ENCODE measurements around the gene ZKSCAN2. TPM values are rescaled to one million over a fixed set of nuclear protein-coding genes. Genes with fewer than 3 reads are reported as not detected.

The ZKSCAN2 gene
- total RNA-seq (2022; extraction: Qiagen RNA extraction; ENCODE audit: low read depth): 1.6 to 2.5 TPM (median 2.3 TPM) in 5 replicates

GRCh38 chr16:25257470-25257955 is at the start of gene ZKSCAN2:
Gene ZKSCAN2, minus strand, starts transcription at chr16:25257845. Its CDS starts 718 bp downstream, at chr16:25257127.

Other genes starting within 250 kb of the ZKSCAN2 start
- 55.9 to 70.0 TPM (median 63.0 TPM) in 5 replicates for gene ARHGAP17, start 242.5 kb downstream of the ZKSCAN2 start, total RNA-seq (2022; extraction: Qiagen RNA extraction; ENCODE audit: low read depth)
- 36.8 to 40.3 TPM (median 37.0 TPM) in 5 replicates for gene LCMT1, start 146.1 kb downstream of the ZKSCAN2 start, total RNA-seq (2022; extraction: Qiagen RNA extraction; ENCODE audit: low read depth)
- not detected in 5 replicates for gene AQP8, start 40.9 kb downstream of the ZKSCAN2 start, total RNA-seq (2022; extraction: Qiagen RNA extraction; ENCODE audit: low read depth)

Measured in A549 treated with ZK216348 at 1 μM for 4 hours (cell line).